ENCODE results near the gene COL1A2.

The COL1A2 gene

GRCh38 chr7:94394109-94394436, 622 bp upstream of the COL1A2 start:
- DNase-seq (ENCODE audit: low spot score), result peak; percentile 27
- TF ChIP-seq CTCF (IDR thresholded peaks at IDR 0.05; ENCODE audit: borderline replicate concordance, control extremely low read depth, extremely low read depth, insufficient read depth, missing control alignments), result no peak
- in situ Hi-C loops (cut with MboI; ENCODE audit: low sequenced_read_pairs, unreplicated experiment), result loop anchor here (25.0 kb wide), 1 partner anchor 482 kb away; the partner anchor contains the start of genes GNG11 and GNGT1

- peak; percentile 79 for DNase-seq (ENCODE audit: low spot score)
- TF ChIP-seq CTCF (IDR thresholded peaks at IDR 0.05; ENCODE audit: borderline replicate concordance, control extremely low read depth, extremely low read depth, insufficient read depth, missing control alignments), result peak; percentile 53
- in situ Hi-C loops (cut with MboI; ENCODE audit: low sequenced_read_pairs, unreplicated experiment), result loop anchor here (25.0 kb wide), 1 partner anchor 483 kb away; the partner anchor contains the start of genes GNG11 and GNGT1
Measured at GRCh38 chr7:94395141-94396036, 694 bp downstream of the COL1A2 start.

- DNase-seq (ENCODE audit: low spot score), result no peak
- in situ Hi-C loops (cut with MboI; ENCODE audit: low sequenced_read_pairs, unreplicated experiment), result loop anchor here (25.0 kb wide), 1 partner anchor 484 kb away; the partner anchor contains the start of genes GNG11 and GNGT1
- TF ChIP-seq CTCF (IDR thresholded peaks at IDR 0.05; ENCODE audit: borderline replicate concordance, control extremely low read depth, extremely low read depth, insufficient read depth, missing control alignments), result no peak
Measured at GRCh38 chr7:94396037-94396431, 1.3 kb downstream of the COL1A2 start.

GRCh38 chr7:94396596-94396995, 1.9 kb downstream of the COL1A2 start:
- in situ Hi-C loops (cut with MboI; ENCODE audit: low sequenced_read_pairs, unreplicated experiment), result loop anchor here (25.0 kb wide), 1 partner anchor 484 kb away; the partner anchor contains the start of genes GNG11 and GNGT1
- no peak for TF ChIP-seq CTCF (IDR thresholded peaks at IDR 0.05; ENCODE audit: borderline replicate concordance, control extremely low read depth, extremely low read depth, insufficient read depth, missing control alignments)
- DNase-seq (ENCODE audit: low spot score), result no peak

- in situ Hi-C loops (cut with MboI; ENCODE audit: low sequenced_read_pairs, unreplicated experiment), result loop anchor here (25.0 kb wide), 1 partner anchor 485 kb away; the partner anchor contains the start of genes GNG11 and GNGT1
- TF ChIP-seq CTCF (IDR thresholded peaks at IDR 0.05; ENCODE audit: borderline replicate concordance, control extremely low read depth, extremely low read depth, insufficient read depth, missing control alignments), result no peak
- DNase-seq (ENCODE audit: low spot score), result no peak
Measured at GRCh38 chr7:94397722-94398121, 3.0 kb downstream of the COL1A2 start.

GRCh38 chr7:94398841-94399240, 4.1 kb downstream of the COL1A2 start:
- no peak for TF ChIP-seq CTCF (IDR thresholded peaks at IDR 0.05; ENCODE audit: borderline replicate concordance, control extremely low read depth, extremely low read depth, insufficient read depth, missing control alignments)
- in situ Hi-C loops (cut with MboI; ENCODE audit: low sequenced_read_pairs, unreplicated experiment), result loop anchor here (25.0 kb wide), 1 partner anchor 487 kb away; the partner anchor contains the start of genes GNG11 and GNGT1
- DNase-seq (ENCODE audit: low spot score), result no peak

Data from GM13976 (cell line).